ENCODE measurements around the gene TTPAL. TPM values are rescaled to one million over a fixed set of nuclear protein-coding genes. Genes with fewer than 3 reads are reported as not detected.
A peak's percentile ranks its signal among the peaks of the same experiment; 100 is the strongest.

Gene TTPAL
- total RNA-seq, 2 donors from 2014 or later = 18.3 to 19.4 TPM

GRCh38 chr20:44520881-44521280 lies 45.2 kb downstream of the TTPAL start:
- peaks cover 24% of the 10 kb centered on the region for H3K36me3 ChIP-seq (ENCODE audit: control insufficient read depth, insufficient read depth, low read length)
- H3K9me3 ChIP-seq (ENCODE audit: control insufficient read depth, low read length) = no peaks in the 10 kb centered on the region
- H3K27me3 Mint-ChIP-seq (ENCODE audit: insufficient read depth) = no peaks in the 10 kb centered on the region
- H3K4me3 Mint-ChIP-seq = peak overlapping the region; percentile 92
- no peak for TF ChIP-seq CTCF (conservative IDR thresholded peaks at IDR 0.05)
- H3K4me1 Mint-ChIP-seq = peaks cover 65% of the 10 kb centered on the region
- H3K4me3 ChIP-seq (ENCODE audit: low read length) = peak overlapping the region; percentile 99
- no peak overlapping the region for H3K27ac ChIP-seq (ENCODE audit: low read depth, low read length)
- H3K27me3 ChIP-seq (ENCODE audit: control insufficient read depth, insufficient read depth, low read length, poor library complexity, severe bottlenecking) = no peaks in the 10 kb centered on the region
- no peaks in the 10 kb centered on the region for H3K9me3 Mint-ChIP-seq
- peak overlapping the region; percentile 95 for H3K27ac Mint-ChIP-seq
- H3K9ac ChIP-seq (ENCODE audit: extremely low read depth, low read length, poor library complexity, severe bottlenecking) = peak overlapping the region; percentile 96
- peaks cover 17% of the 10 kb centered on the region for H3K36me3 Mint-ChIP-seq (ENCODE audit: low read depth)
- DNase-seq = no peak
- 91 to 100% methylated on average over 2 to 3 of the region's 3 CpGs for WGBS, 2 experiments (ENCODE audit: insufficient coverage in 1 of 2, insufficient read length in 1 of 2)
- H3K4me1 ChIP-seq (ENCODE audit: control insufficient read depth, insufficient read depth, low read length) = peaks cover 3% of the 10 kb centered on the region

- Histone ChIP-seq H3K4me3 (ENCODE audit: low read length) (peak within 1 kb of the TSS; percentile 99), H3K36me3 (ENCODE audit: control insufficient read depth, insufficient read depth, low read length) (peaks cover 19% of the 10 kb centered on the region), H3K4me1 (ENCODE audit: control insufficient read depth, insufficient read depth, low read length) (peaks cover 3% of the 10 kb centered on the region), H3K9me3 (ENCODE audit: control insufficient read depth, low read length) (no peaks in the 10 kb centered on the region), H3K9ac (ENCODE audit: extremely low read depth, low read length, poor library complexity, severe bottlenecking) (peak within 1 kb of the TSS; percentile 96), H3K27me3 (ENCODE audit: control insufficient read depth, insufficient read depth, low read length, poor library complexity, severe bottlenecking) (no peaks in the 10 kb centered on the region), H3K27ac (ENCODE audit: low read depth, low read length) (peak within 1 kb of the TSS; percentile 77)
- DNase-seq = peak; percentile 96
- Mint-ChIP-seq H3K27ac (peak within 1 kb of the TSS; percentile 95), H3K27me3 (ENCODE audit: insufficient read depth) (no peaks in the 10 kb centered on the region), H3K36me3 (ENCODE audit: low read depth) (peaks cover 13% of the 10 kb centered on the region), H3K9me3 (peaks cover 5% of the 10 kb centered on the region), H3K4me1 (peaks cover 64% of the 10 kb centered on the region), H3K4me3 (peak within 1 kb of the TSS; percentile 92)
- peak; percentile 47 for TF ChIP-seq CTCF (conservative IDR thresholded peaks at IDR 0.05)
- WGBS, 2 experiments (ENCODE audit: insufficient coverage in 1 of 2, insufficient read length in 1 of 2) = 1 to 2% methylated on average over 23 to 49 of the region's 49 CpGs
Measured at GRCh38 chr20:44521484-44522481, 46.1 kb downstream of the TTPAL start, which contains the start of gene SERINC3. Gene SERINC3, minus strand, starts transcription at chr20:44522070. Its CDS starts 119 bp downstream, at chr20:44521951.

DNA sequence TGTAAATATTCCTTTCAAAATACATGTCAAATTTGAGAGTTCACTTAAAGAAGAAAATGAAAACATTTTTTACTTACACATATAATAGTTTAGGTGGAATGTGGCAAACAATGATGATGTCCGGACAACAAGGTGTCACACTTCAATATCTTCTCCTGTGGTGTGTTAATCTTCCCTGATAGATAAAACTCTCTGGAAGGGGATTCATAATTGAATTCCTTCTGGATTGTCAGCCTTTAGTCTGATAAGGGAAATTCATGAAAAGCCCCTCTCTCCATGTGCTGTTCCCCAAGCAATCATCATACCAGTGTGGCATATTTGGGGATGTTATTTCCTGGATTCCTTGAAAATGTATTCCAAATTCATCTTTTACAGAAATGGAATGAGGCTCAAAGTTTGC lies 47.2 kb downstream of the TTPAL start:
- peak overlapping the region; percentile 92 for H3K4me3 Mint-ChIP-seq
- H3K4me1 Mint-ChIP-seq = peaks cover 61% of the 10 kb centered on the region
- H3K27ac ChIP-seq (ENCODE audit: low read depth, low read length) = peak overlapping the region; percentile 26

More for the DNA sequence above, 47.2 kb downstream of the TTPAL start:
- Histone ChIP-seq H3K27me3 (ENCODE audit: control insufficient read depth, insufficient read depth, low read length, poor library complexity, severe bottlenecking) (no peaks in the 10 kb centered on the region), H3K36me3 (ENCODE audit: control insufficient read depth, insufficient read depth, low read length) (peaks cover 13% of the 10 kb centered on the region), H3K4me3 (ENCODE audit: low read length) (peak overlapping the region; percentile 99), H3K4me1 (ENCODE audit: control insufficient read depth, insufficient read depth, low read length) (peaks cover 3% of the 10 kb centered on the region), H3K9me3 (ENCODE audit: control insufficient read depth, low read length) (no peaks in the 10 kb centered on the region), H3K9ac (ENCODE audit: extremely low read depth, low read length, poor library complexity, severe bottlenecking) (peak overlapping the region; percentile 73)
- Mint-ChIP-seq H3K27me3 (ENCODE audit: insufficient read depth) (no peaks in the 10 kb centered on the region), H3K36me3 (ENCODE audit: low read depth) (peaks cover 10% of the 10 kb centered on the region), H3K9me3 (peaks cover 9% of the 10 kb centered on the region), H3K27ac (peak overlapping the region; percentile 95)
- 18% methylated on average over 1 of the region's 1 CpG; no CpG with 5 or more reads in 1 of the 2 experiments for WGBS, 2 experiments (ENCODE audit: insufficient coverage in 1 of 2, insufficient read length in 1 of 2)
- no peak for DNase-seq
- no peak for TF ChIP-seq CTCF (conservative IDR thresholded peaks at IDR 0.05)
